Measurements from ENCODE around the gene DERA. TPM values are rescaled to one million over a fixed set of nuclear protein-coding genes. Genes with fewer than 3 reads are reported as not detected.

The DERA gene
- total and polyA plus RNA-seq, 9 of the 15 experiments (the other 6 are each of a cell fraction or from before 2014, with no cell fraction given), result 5.5 to 15.5 (median 7.8) TPM

DNA sequence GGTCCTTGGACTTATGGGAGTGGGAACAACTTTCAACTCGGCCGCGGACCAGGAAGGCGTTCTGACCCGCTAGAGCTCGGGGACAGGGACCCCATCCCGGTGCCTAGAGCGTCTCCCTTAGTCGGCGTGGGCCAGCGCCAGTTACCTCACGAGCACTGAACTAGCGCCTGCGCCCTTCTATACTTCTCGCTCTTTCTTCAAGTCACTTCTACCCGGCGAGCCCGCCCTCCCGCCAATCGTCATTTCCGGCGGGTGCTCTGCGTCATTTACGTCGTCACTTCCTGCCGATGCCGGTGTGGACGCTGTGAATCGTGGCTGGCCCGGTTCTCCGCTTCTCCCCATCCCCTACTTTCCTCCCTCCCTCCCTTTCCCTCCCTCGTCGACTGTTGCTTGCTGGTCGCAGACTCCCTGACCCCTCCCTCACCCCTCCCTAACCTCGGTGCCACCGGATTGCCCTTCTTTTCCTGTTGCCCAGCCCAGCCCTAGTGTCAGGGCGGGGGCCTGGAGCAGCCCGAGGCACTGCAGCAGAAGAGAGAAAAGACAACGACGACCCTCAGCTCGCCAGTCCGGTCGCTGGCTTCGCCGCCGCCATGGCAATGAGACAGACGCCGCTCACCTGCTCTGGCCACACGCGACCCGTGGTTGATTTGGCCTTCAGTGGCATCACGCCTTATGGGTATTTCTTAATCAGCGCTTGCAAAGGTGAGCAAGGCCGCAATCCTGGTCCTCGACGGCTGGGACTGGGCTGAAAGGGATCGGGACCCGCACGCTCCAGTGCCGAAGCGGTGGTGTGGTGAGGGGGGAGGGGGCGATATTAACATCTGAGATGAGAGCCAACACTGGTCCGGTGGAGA, 28.8 kb upstream of the DERA start, which contains the start of gene STRAP (continued):
- TF ChIP-seq, protein P1, sequence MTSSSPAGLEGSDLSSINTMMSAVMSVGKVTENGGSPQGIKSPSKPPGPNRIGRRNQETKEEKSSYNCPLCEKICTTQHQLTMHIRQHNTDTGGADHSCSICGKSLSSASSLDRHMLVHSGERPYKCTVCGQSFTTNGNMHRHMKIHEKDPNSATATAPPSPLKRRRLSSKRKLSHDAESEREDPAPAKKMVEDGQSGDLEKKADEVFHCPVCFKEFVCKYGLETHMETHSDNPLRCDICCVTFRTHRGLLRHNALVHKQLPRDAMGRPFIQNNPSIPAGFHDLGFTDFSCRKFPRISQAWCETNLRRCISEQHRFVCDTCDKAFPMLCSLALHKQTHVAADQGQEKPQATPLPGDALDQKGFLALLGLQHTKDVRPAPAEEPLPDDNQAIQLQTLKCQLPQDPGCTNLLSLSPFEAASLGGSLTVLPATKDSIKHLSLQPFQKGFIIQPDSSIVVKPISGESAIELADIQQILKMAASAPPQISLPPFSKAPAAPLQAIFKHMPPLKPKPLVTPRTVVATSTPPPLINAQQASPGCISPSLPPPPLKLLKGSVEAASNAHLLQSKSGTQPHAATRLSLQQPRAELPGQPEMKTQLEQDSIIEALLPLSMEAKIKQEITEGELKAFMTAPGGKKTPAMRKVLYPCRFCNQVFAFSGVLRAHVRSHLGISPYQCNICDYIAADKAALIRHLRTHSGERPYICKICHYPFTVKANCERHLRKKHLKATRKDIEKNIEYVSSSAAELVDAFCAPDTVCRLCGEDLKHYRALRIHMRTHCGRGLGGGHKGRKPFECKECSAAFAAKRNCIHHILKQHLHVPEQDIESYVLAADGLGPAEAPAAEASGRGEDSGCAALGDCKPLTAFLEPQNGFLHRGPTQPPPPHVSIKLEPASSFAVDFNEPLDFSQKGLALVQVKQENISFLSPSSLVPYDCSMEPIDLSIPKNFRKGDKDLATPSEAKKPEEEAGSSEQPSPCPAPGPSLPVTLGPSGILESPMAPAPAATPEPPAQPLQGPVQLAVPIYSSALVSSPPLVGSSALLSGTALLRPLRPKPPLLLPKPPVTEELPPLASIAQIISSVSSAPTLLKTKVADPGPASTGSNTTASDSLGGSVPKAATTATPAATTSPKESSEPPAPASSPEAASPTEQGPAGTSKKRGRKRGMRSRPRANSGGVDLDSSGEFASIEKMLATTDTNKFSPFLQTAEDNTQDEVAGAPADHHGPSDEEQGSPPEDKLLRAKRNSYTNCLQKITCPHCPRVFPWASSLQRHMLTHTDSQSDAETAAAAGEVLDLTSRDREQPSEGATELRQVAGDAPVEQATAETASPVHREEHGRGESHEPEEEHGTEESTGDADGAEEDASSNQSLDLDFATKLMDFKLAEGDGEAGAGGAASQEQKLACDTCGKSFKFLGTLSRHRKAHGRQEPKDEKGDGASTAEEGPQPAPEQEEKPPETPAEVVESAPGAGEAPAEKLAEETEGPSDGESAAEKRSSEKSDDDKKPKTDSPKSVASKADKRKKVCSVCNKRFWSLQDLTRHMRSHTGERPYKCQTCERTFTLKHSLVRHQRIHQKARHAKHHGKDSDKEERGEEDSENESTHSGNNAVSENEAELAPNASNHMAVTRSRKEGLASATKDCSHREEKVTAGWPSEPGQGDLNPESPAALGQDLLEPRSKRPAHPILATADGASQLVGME (CRISPR knock-in tag; IDR thresholded peaks at IDR 0.05), result no peak
- TF ChIP-seq NCOA4 (IDR thresholded peaks at IDR 0.05; ENCODE audit: partially characterized antibody) (no peak), ZNF780A (CRISPR knock-in tag; IDR thresholded peaks at IDR 0.05) (no peak), NUFIP1 (IDR thresholded peaks at IDR 0.05; ENCODE audit: partially characterized antibody) (no peak), CXXC5 (CRISPR knock-in tag; IDR thresholded peaks at IDR 0.05) (peak; percentile 44), CREBBP (IDR thresholded peaks at IDR 0.05; ENCODE audit: low read depth, low read length) (no peak), CHD1 (IDR thresholded peaks at IDR 0.05; ENCODE audit: low read length) (no peak), C11orf30 (IDR thresholded peaks at IDR 0.05; ENCODE audit: low read depth) (peak; percentile 71), CBX3 (IDR thresholded peaks at IDR 0.05; ENCODE audit: borderline replicate concordance in 1 of 2, low read length in 2 of 2) (peak in 1 of 2 experiments; percentile 55; a peak in 1 of 3 replicates), CEBPG (CRISPR knock-in tag; IDR thresholded peaks at IDR 0.05) (no peak), CEBPG (tag; conservative IDR thresholded peaks at IDR 0.05 in 1 of 2, IDR thresholded peaks at IDR 0.05 in 1 of 2) (peak in 1 of 2 experiments; percentile 10; a peak in 1 of 4 replicates), POLR2A (conservative IDR thresholded peaks at IDR 0.05) (peak; percentile 95), SAFB2 (IDR thresholded peaks at IDR 0.05; ENCODE audit: borderline replicate concordance, low read depth, low read length, severe bottlenecking) (no peak), RB1 (IDR thresholded peaks at IDR 0.05; ENCODE audit: low read depth) (no peak), CREB1 (IDR thresholded peaks at IDR 0.05) (peak; percentile 96), CREB1 (CRISPR knock-in tag; IDR thresholded peaks at IDR 0.05) (peak; percentile 94), ZNF561 (CRISPR knock-in tag; conservative IDR thresholded peaks at IDR 0.05) (no peak), LEF1 (IDR thresholded peaks at IDR 0.05) (no peak), NFRKB (IDR thresholded peaks at IDR 0.05; ENCODE audit: low read depth) (0 out of 2 replicates have a peak, but pooled peaks have one; percentile 50), TAF1 (IDR thresholded peaks at IDR 0.05; ENCODE audit: control insufficient read depth, extremely low read depth, insufficient read depth, low read length, severe bottlenecking) (peak; percentile 82), ZNF699 (CRISPR knock-in tag; IDR thresholded peaks at IDR 0.05; ENCODE audit: insufficient replicate concordance) (no peak), ARID1B (IDR thresholded peaks at IDR 0.05) (no peak)
- TF ChIP-seq, protein P2, sequence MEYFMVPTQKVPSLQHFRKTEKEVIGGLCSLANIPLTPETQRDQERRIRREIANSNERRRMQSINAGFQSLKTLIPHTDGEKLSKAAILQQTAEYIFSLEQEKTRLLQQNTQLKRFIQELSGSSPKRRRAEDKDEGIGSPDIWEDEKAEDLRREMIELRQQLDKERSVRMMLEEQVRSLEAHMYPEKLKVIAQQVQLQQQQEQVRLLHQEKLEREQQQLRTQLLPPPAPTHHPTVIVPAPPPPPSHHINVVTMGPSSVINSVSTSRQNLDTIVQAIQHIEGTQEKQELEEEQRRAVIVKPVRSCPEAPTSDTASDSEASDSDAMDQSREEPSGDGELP (CRISPR knock-in tag; IDR thresholded peaks at IDR 0.05; ENCODE audit: borderline replicate concordance), result peak; percentile 59; the same call in 1 of the 2 replicates

Measured in K562 (cell line).